ENCODE measurements around the gene LETM1. TPM values are rescaled to one million over a fixed set of nuclear protein-coding genes. Genes with fewer than 3 reads are reported as not detected.

LETM1 gene
- total and polyA plus RNA-seq, 10 donors = 6.5 to 47.7 (median 34.7) TPM

DNA sequence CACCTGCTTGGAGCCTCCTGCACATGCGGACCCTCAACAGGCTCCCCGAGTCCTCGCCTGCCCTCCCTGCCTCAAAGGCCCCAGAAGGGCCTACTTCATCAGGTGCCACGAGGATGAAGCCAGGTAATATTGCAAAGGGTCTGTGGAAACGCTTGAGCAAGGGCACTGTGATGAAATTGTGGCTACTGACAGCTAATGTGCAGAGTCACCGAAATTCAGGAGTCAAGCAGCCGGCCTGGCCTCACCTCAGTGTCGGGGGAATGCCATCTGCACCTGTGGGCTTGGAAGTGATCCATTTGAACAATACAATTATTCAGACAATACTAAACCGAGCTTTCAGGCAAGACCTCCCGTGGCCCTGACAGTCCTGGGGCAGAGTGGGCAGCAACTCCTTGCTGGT is 66.0 kb downstream of the LETM1 start:
- intact Hi-C loops (cut with DNase I; ENCODE audit: low total_unique reads) = no loop called here
- Histone ChIP-seq H3K27ac (no peak overlapping the region), H3K27me3 (replicated peaks in 1 of 7) (peaks cover 1 to 31% (median 13%) of the 10 kb centered on the region in 7 donors), H3K36me3 (no peaks in the 10 kb centered on the region), H3K9me3 (no peaks in the 10 kb centered on the region), H3K4me3 (no peak overlapping the region), H3K4me1 (peaks cover 6 to 33% (median 20%) of the 10 kb centered on the region in 6 donors)
- 69 to 89% (median 77%) methylated on average over 8 to 10 of the region's 10 CpGs for WGBS, 5 donors
- TF ChIP-seq POLR2AphosphoS5 (IDR thresholded peaks at IDR 0.05) (no peak), POLR2A (IDR thresholded peaks at IDR 0.05) (no peak)
- TF ChIP-seq, protein P1, sequence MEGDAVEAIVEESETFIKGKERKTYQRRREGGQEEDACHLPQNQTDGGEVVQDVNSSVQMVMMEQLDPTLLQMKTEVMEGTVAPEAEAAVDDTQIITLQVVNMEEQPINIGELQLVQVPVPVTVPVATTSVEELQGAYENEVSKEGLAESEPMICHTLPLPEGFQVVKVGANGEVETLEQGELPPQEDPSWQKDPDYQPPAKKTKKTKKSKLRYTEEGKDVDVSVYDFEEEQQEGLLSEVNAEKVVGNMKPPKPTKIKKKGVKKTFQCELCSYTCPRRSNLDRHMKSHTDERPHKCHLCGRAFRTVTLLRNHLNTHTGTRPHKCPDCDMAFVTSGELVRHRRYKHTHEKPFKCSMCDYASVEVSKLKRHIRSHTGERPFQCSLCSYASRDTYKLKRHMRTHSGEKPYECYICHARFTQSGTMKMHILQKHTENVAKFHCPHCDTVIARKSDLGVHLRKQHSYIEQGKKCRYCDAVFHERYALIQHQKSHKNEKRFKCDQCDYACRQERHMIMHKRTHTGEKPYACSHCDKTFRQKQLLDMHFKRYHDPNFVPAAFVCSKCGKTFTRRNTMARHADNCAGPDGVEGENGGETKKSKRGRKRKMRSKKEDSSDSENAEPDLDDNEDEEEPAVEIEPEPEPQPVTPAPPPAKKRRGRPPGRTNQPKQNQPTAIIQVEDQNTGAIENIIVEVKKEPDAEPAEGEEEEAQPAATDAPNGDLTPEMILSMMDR (IDR thresholded peaks at IDR 0.05 in 8 of 11, conservative IDR thresholded peaks at IDR 0.05 in 3 of 11) = no peak
- DNase-seq = no peak

DNA sequence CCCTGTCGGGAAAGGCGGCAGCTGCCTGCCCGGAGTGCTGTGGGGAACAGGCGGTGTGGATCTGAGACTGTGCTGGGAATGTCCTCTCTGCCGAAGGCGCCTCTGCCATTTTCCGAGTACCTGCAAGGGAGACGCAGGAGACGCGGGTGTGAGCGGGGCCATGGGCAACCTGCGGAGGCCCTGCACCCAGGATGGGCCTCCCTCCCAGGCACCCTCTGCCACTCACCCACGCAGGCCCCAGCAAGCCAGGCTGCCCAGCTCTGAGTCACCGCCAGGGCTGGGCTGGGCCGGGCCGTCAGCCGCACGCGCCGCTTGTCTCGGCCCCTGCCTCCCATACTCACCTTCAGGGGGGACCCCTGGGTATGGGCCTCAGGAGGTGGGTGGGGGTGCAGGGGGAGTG is 66.4 kb downstream of the LETM1 start:
- peaks cover 6 to 33% (median 17%) of the 10 kb centered on the region in 6 donors for H3K4me1 ChIP-seq
- no peak for DNase-seq
- H3K27me3 ChIP-seq (replicated peaks in 1 of 7) = peaks cover 0 to 26% (median 8%) of the 10 kb centered on the region in 7 donors
- H3K27ac ChIP-seq = no peak overlapping the region
- H3K4me3 ChIP-seq = no peak overlapping the region
- 88 to 93% (median 91%) methylated on average over 8 to 21 of the region's 21 CpGs for WGBS, 5 donors
- TF ChIP-seq, protein P1 (IDR thresholded peaks at IDR 0.05 in 8 of 11, conservative IDR thresholded peaks at IDR 0.05 in 3 of 11) = no peak
- TF ChIP-seq POLR2A (IDR thresholded peaks at IDR 0.05) = no peak
- no peak for TF ChIP-seq POLR2AphosphoS5 (IDR thresholded peaks at IDR 0.05)
- H3K36me3 ChIP-seq = no peaks in the 10 kb centered on the region
- intact Hi-C loops (cut with DNase I; ENCODE audit: low total_unique reads) = no loop called here
- no peaks in the 10 kb centered on the region for H3K9me3 ChIP-seq

DNA sequence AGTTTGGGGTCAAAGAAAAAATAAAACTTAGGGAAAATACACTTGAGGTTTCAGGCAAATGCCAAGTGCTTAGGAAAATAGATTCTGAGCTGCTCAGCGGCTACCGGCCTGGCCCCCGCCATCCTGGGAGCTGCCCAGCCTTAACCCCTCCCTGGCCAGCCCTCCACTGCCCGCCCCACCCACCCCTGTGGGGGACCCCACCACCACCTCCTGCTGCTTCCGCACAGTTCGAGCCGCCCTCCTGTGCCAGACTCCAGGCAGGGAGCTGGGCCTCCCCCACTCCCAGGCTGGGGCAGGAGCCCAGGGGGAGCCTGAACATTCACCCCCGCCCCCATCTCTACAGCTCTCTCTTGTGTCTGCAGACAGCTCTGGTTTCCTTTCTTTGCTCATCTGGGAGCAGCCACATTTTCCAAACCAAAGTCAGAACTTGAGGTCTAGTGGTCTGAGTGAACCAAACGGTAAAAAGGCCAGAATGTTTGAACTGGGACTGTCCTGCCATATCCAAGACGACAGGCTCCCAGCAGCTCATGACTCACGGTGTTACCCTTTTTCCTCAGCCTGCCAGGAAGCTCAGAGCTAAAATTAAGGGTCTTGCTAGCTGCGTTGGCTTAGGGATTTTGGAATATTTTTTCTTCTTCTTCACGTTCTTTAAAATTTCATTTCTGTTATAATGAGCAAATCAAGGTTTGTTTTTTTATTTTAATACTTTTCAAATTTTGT is 67.5 kb downstream of the LETM1 start:
- 69 to 83% (median 79%) methylated on average over 13 of the region's 13 CpGs for WGBS, 5 donors
- TF ChIP-seq, protein P1 (IDR thresholded peaks at IDR 0.05 in 8 of 11, conservative IDR thresholded peaks at IDR 0.05 in 3 of 11) = no peak
- TF ChIP-seq POLR2AphosphoS5 (IDR thresholded peaks at IDR 0.05) (no peak), POLR2A (IDR thresholded peaks at IDR 0.05) (no peak)
- Histone ChIP-seq H3K27me3 (replicated peaks in 1 of 7) (peaks cover 0 to 15% (median 0%) of the 10 kb centered on the region in 7 donors), H3K4me3 (no peak overlapping the region), H3K9me3 (no peaks in the 10 kb centered on the region), H3K27ac (no peak overlapping the region), H3K4me1 (peaks cover 0 to 26% (median 8%) of the 10 kb centered on the region in 6 donors), H3K36me3 (no peaks in the 10 kb centered on the region)
- DNase-seq = no peak
- intact Hi-C loops (cut with DNase I; ENCODE audit: low total_unique reads) = no loop called here

DNA sequence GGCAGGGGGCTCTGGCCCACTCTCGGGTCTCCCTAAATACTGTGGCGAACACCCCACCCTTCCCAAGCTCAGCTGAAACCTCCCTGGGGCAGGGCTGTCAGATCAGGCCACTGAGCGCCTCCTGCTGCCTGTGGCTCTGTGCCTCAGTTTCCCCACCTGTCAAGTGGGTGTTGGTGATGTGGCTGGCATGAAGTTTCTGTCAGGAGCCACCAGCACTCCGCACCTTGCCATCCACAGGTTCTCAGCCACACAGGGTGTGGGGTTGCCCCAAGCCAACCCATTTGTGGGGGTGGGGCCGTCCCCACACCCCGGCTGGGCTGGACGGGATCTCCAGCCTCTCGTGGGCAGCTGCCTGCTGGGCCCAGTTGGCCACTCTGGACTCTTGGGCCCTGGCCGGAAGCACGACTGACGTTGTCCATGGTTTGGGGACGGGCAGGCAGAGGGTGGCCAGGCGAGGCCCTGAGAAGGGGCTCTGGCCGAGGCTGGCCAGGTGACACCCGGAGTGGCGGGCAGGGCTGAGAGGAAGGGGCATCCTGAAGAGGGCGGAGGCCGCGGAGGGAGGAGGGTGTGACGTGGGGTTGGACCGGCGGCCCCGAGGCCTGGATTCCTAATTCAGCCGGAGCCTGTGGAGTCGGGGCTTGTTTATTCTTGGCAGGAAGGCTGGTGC is 68.4 kb downstream of the LETM1 start:
- H3K27me3 ChIP-seq (replicated peaks in 1 of 7) = peaks cover 0 to 8% (median 0%) of the 10 kb centered on the region in 7 donors
- intact Hi-C loops (cut with DNase I; ENCODE audit: low total_unique reads) = no loop called here
- H3K36me3 ChIP-seq = no peaks in the 10 kb centered on the region
- no peaks in the 10 kb centered on the region for H3K9me3 ChIP-seq
- H3K4me3 ChIP-seq = no peak overlapping the region
- 54 to 83% (median 73%) methylated on average over 18 to 25 of the region's 25 CpGs for WGBS, 5 donors
- H3K27ac ChIP-seq = no peak overlapping the region
- peaks cover 0 to 22% (median 7%) of the 10 kb centered on the region in 6 donors for H3K4me1 ChIP-seq
- DNase-seq = no peak
- TF ChIP-seq, protein P1 (IDR thresholded peaks at IDR 0.05 in 8 of 11, conservative IDR thresholded peaks at IDR 0.05 in 3 of 11) = no peak
- no peak for TF ChIP-seq POLR2AphosphoS5 (IDR thresholded peaks at IDR 0.05)
